ENCODE measurements around the gene SF1.

SF1 gene

GRCh38 chr11:64799623-64800302 is 21.4 kb upstream of the SF1 start:
- no peak for TF ChIP-seq YY1 (IDR thresholded peaks at IDR 0.05; ENCODE audit: insufficient read depth, insufficient read length)
- no peak for TF ChIP-seq SUZ12 (IDR thresholded peaks at IDR 0.05; ENCODE audit: extremely low read depth, insufficient read depth, insufficient read length)
- TF ChIP-seq ZNF274 (IDR thresholded peaks at IDR 0.05; ENCODE audit: low read depth, low read length): no peak
- no peak overlapping the region for H3K4me3 ChIP-seq (ENCODE audit: insufficient read length, low read depth)
- H3K4me1 ChIP-seq (ENCODE audit: insufficient read depth, insufficient read length): peaks cover 26% of the 10 kb centered on the region
- H3K36me3 ChIP-seq (ENCODE audit: insufficient read depth, insufficient read length, low read length): peaks cover 43% of the 10 kb centered on the region
- no peak overlapping the region for H3K9ac ChIP-seq (ENCODE audit: insufficient read length, low read depth)
- no peak for DNase-seq (ENCODE audit: low read depth, low spot score)
- no peaks in the 10 kb centered on the region for H3K27me3 ChIP-seq (ENCODE audit: insufficient read depth, insufficient read length)
- H3K9me3 ChIP-seq (ENCODE audit: insufficient read depth, low read length): no peaks in the 10 kb centered on the region

- H3K9ac ChIP-seq (ENCODE audit: insufficient read length, low read depth): no peak overlapping the region
- peaks cover 38% of the 10 kb centered on the region for H3K36me3 ChIP-seq (ENCODE audit: insufficient read depth, insufficient read length, low read length)
- H3K9me3 ChIP-seq (ENCODE audit: insufficient read depth, low read length): no peaks in the 10 kb centered on the region
- no peak for DNase-seq (ENCODE audit: low read depth, low spot score)
- no peak for TF ChIP-seq SUZ12 (IDR thresholded peaks at IDR 0.05; ENCODE audit: extremely low read depth, insufficient read depth, insufficient read length)
- TF ChIP-seq ZNF274 (IDR thresholded peaks at IDR 0.05; ENCODE audit: low read depth, low read length): no peak
- TF ChIP-seq YY1 (IDR thresholded peaks at IDR 0.05; ENCODE audit: insufficient read depth, insufficient read length): no peak
- no peaks in the 10 kb centered on the region for H3K27me3 ChIP-seq (ENCODE audit: insufficient read depth, insufficient read length)
- peaks cover 21% of the 10 kb centered on the region for H3K4me1 ChIP-seq (ENCODE audit: insufficient read depth, insufficient read length)
- no peak overlapping the region for H3K4me3 ChIP-seq (ENCODE audit: insufficient read length, low read depth)
These were observed 20.9 kb upstream of the SF1 start for GRCh38 chr11:64799256-64799622.

GRCh38 chr11:64796757-64797541 is 18.6 kb upstream of the SF1 start:
- TF ChIP-seq YY1 (IDR thresholded peaks at IDR 0.05; ENCODE audit: insufficient read depth, insufficient read length) (no peak), SUZ12 (IDR thresholded peaks at IDR 0.05; ENCODE audit: extremely low read depth, insufficient read depth, insufficient read length) (no peak), ZNF274 (IDR thresholded peaks at IDR 0.05; ENCODE audit: low read depth, low read length) (no peak)
- Histone ChIP-seq H3K4me1 (ENCODE audit: insufficient read depth, insufficient read length) (peaks cover 9% of the 10 kb centered on the region), H3K4me3 (ENCODE audit: insufficient read length, low read depth) (no peak overlapping the region), H3K9ac (ENCODE audit: insufficient read length, low read depth) (no peak overlapping the region), H3K36me3 (ENCODE audit: insufficient read depth, insufficient read length, low read length) (peaks cover 34% of the 10 kb centered on the region), H3K27me3 (ENCODE audit: insufficient read depth, insufficient read length) (no peaks in the 10 kb centered on the region), H3K9me3 (ENCODE audit: insufficient read depth, low read length) (no peaks in the 10 kb centered on the region)
- no peak for DNase-seq (ENCODE audit: low read depth, low spot score)

- no peak overlapping the region for H3K4me3 ChIP-seq (ENCODE audit: insufficient read length, low read depth)
- TF ChIP-seq ZNF274 (IDR thresholded peaks at IDR 0.05; ENCODE audit: low read depth, low read length) (no peak), YY1 (IDR thresholded peaks at IDR 0.05; ENCODE audit: insufficient read depth, insufficient read length) (no peak)
- peaks cover 34% of the 10 kb centered on the region for H3K36me3 ChIP-seq (ENCODE audit: insufficient read depth, insufficient read length, low read length)
- H3K9ac ChIP-seq (ENCODE audit: insufficient read length, low read depth): no peak overlapping the region
- DNase-seq (ENCODE audit: low read depth, low spot score): no peak
- H3K27me3 ChIP-seq (ENCODE audit: insufficient read depth, insufficient read length): no peaks in the 10 kb centered on the region
- H3K4me1 ChIP-seq (ENCODE audit: insufficient read depth, insufficient read length): peaks cover 7% of the 10 kb centered on the region
- no peaks in the 10 kb centered on the region for H3K9me3 ChIP-seq (ENCODE audit: insufficient read depth, low read length)
These were observed 17.9 kb upstream of the SF1 start for GRCh38 chr11:64796047-64796756.

- DNase-seq (ENCODE audit: low read depth, low spot score): no peak
- Histone ChIP-seq H3K36me3 (ENCODE audit: insufficient read depth, insufficient read length, low read length) (peaks cover 38% of the 10 kb centered on the region), H3K9me3 (ENCODE audit: insufficient read depth, low read length) (no peaks in the 10 kb centered on the region), H3K9ac (ENCODE audit: insufficient read length, low read depth) (no peak overlapping the region), H3K27me3 (ENCODE audit: insufficient read depth, insufficient read length) (no peaks in the 10 kb centered on the region), H3K4me1 (ENCODE audit: insufficient read depth, insufficient read length) (peaks cover 7% of the 10 kb centered on the region), H3K4me3 (ENCODE audit: insufficient read length, low read depth) (no peak overlapping the region)
- TF ChIP-seq YY1 (IDR thresholded peaks at IDR 0.05; ENCODE audit: insufficient read depth, insufficient read length): no peak
- TF ChIP-seq SUZ12 (IDR thresholded peaks at IDR 0.05; ENCODE audit: extremely low read depth, insufficient read depth, insufficient read length): no peak
- TF ChIP-seq ZNF274 (IDR thresholded peaks at IDR 0.05; ENCODE audit: low read depth, low read length): no peak
These were observed 16.2 kb upstream of the SF1 start for GRCh38 chr11:64794526-64794925.

GRCh38 chr11:64793271-64794160 is 15.2 kb upstream of the SF1 start:
- H3K4me3 ChIP-seq (ENCODE audit: insufficient read length, low read depth): no peak overlapping the region
- H3K9me3 ChIP-seq (ENCODE audit: insufficient read depth, low read length): no peaks in the 10 kb centered on the region
- peaks cover 5% of the 10 kb centered on the region for H3K4me1 ChIP-seq (ENCODE audit: insufficient read depth, insufficient read length)
- no peak for TF ChIP-seq SUZ12 (IDR thresholded peaks at IDR 0.05; ENCODE audit: extremely low read depth, insufficient read depth, insufficient read length)
- TF ChIP-seq YY1 (IDR thresholded peaks at IDR 0.05; ENCODE audit: insufficient read depth, insufficient read length): no peak
- TF ChIP-seq ZNF274 (IDR thresholded peaks at IDR 0.05; ENCODE audit: low read depth, low read length): no peak
- H3K27me3 ChIP-seq (ENCODE audit: insufficient read depth, insufficient read length): no peaks in the 10 kb centered on the region
- DNase-seq (ENCODE audit: low read depth, low spot score): no peak
- no peak overlapping the region for H3K9ac ChIP-seq (ENCODE audit: insufficient read length, low read depth)
- peaks cover 37% of the 10 kb centered on the region for H3K36me3 ChIP-seq (ENCODE audit: insufficient read depth, insufficient read length, low read length)
